Measurements from ENCODE around the gene NAALADL2. TPM values are rescaled to one million over a fixed set of nuclear protein-coding genes. Genes with fewer than 3 reads are reported as not detected.

Gene NAALADL2
- total RNA-seq = 1 to 10 TPM in 1 of 5 donors, under 1 TPM in 3, not detected in 1; 0.13 to 1.4 (median 0.36) TPM
- total RNA-seq (2013) = 0.35 TPM
- total RNA-seq = 0 to 1.0 (median 0.25) reads per million in 29 experiments

- no peaks in the 10 kb centered on the region for H3K4me1 ChIP-seq (ENCODE audit: control insufficient read depth in 1 of 2, extremely low read depth in 1 of 2, insufficient read depth in 2 of 2, low read length in 2 of 2)
- ATAC-seq (replicated peaks in 1 of 4) (no peak), DNase-seq (no peak)
- no peak within 1 kb of the TSS for H3K27ac Mint-ChIP-seq
- H3K9me3 ChIP-seq = no peaks in the 10 kb centered on the region
- no peaks in the 10 kb centered on the region for H3K36me3 ChIP-seq (ENCODE audit: control insufficient read depth in 2 of 2, extremely low read depth in 1 of 2, insufficient read depth in 1 of 2, low read length in 1 of 2)
- H3K4me1 Mint-ChIP-seq = no peaks in the 10 kb centered on the region
- peaks cover 0 to 13% (median 0%) of the 10 kb centered on the region in 3 donors for H3K9me3 Mint-ChIP-seq
- H3K4me3 Mint-ChIP-seq = no peak within 1 kb of the TSS
- WGBS (ENCODE audit: insufficient coverage) = no CpG with 5 or more reads among the region's 5 CpGs
- no peak within 1 kb of the TSS for H3K27ac ChIP-seq (ENCODE audit: low read length)
- no peak within 1 kb of the TSS for H3K4me3 ChIP-seq (ENCODE audit: control insufficient read depth in 1 of 2, extremely low read depth in 1 of 2, low read length in 1 of 2)
- no peaks in the 10 kb centered on the region for H3K27me3 Mint-ChIP-seq
- no peaks in the 10 kb centered on the region for H3K36me3 Mint-ChIP-seq
- H3K27me3 ChIP-seq (replicated peaks in 1 of 2; ENCODE audit: control insufficient read depth in 2 of 2, extremely low read depth in 1 of 2, insufficient read depth in 2 of 2, low read length in 1 of 2) = no peaks in the 10 kb centered on the region
- ChIA-PET POLR2A (no interaction called here), CTCF (no interaction called here)
Measured at GRCh38 chr3:174859114-174859735, at the start of gene NAALADL2. TSS of gene NAALADL2 (plus strand) at chr3:174859334.

GRCh38 chr3:174810254-174810653 is 48.9 kb upstream of the NAALADL2 start:
- Histone ChIP-seq H3K9me3 (no peaks in the 10 kb centered on the region), H3K4me1 (ENCODE audit: control insufficient read depth in 1 of 2, extremely low read depth in 1 of 2, insufficient read depth in 2 of 2, low read length in 2 of 2) (no peaks in the 10 kb centered on the region), H3K36me3 (ENCODE audit: control insufficient read depth in 2 of 2, extremely low read depth in 1 of 2, insufficient read depth in 1 of 2, low read length in 1 of 2) (no peaks in the 10 kb centered on the region), H3K4me3 (ENCODE audit: control insufficient read depth in 1 of 2, extremely low read depth in 1 of 2, low read length in 1 of 2) (no peak overlapping the region), H3K27ac (ENCODE audit: low read length) (no peak overlapping the region), H3K27me3 (replicated peaks in 1 of 2; ENCODE audit: control insufficient read depth in 2 of 2, extremely low read depth in 1 of 2, insufficient read depth in 2 of 2, low read length in 1 of 2) (no peaks in the 10 kb centered on the region)
- no peaks in the 10 kb centered on the region for H3K36me3 Mint-ChIP-seq
- H3K27ac Mint-ChIP-seq = no peak overlapping the region
- ChIA-PET CTCF (no interaction called here), POLR2A (no interaction called here)
- H3K27me3 Mint-ChIP-seq = no peaks in the 10 kb centered on the region
- ATAC-seq (replicated peaks in 1 of 4) = no peak
- H3K4me1 Mint-ChIP-seq = no peaks in the 10 kb centered on the region
- DNase-seq = no peak
- no peak overlapping the region for H3K4me3 Mint-ChIP-seq
- peaks cover 0 to 17% (median 11%) of the 10 kb centered on the region in 3 donors for H3K9me3 Mint-ChIP-seq

- Mint-ChIP-seq H3K9me3 (peaks cover 4 to 18% (median 12%) of the 10 kb centered on the region in 3 donors), H3K36me3 (no peaks in the 10 kb centered on the region), H3K27me3 (no peaks in the 10 kb centered on the region), H3K27ac (no peak overlapping the region), H3K4me1 (no peaks in the 10 kb centered on the region), H3K4me3 (no peak overlapping the region)
- Histone ChIP-seq H3K27me3 (replicated peaks in 1 of 2; ENCODE audit: control insufficient read depth in 2 of 2, extremely low read depth in 1 of 2, insufficient read depth in 2 of 2, low read length in 1 of 2) (no peaks in the 10 kb centered on the region), H3K4me1 (ENCODE audit: control insufficient read depth in 1 of 2, extremely low read depth in 1 of 2, insufficient read depth in 2 of 2, low read length in 2 of 2) (no peaks in the 10 kb centered on the region), H3K9me3 (no peaks in the 10 kb centered on the region), H3K4me3 (ENCODE audit: control insufficient read depth in 1 of 2, extremely low read depth in 1 of 2, low read length in 1 of 2) (no peak overlapping the region), H3K36me3 (ENCODE audit: control insufficient read depth in 2 of 2, extremely low read depth in 1 of 2, insufficient read depth in 1 of 2, low read length in 1 of 2) (no peaks in the 10 kb centered on the region), H3K27ac (ENCODE audit: low read length) (no peak overlapping the region)
- WGBS (ENCODE audit: insufficient coverage) = no CpG with 5 or more reads among the region's 4 CpGs
- ChIA-PET CTCF (no interaction called here), POLR2A (no interaction called here)
- no peak for ATAC-seq (replicated peaks in 1 of 4)
- DNase-seq = no peak
Measured at GRCh38 chr3:174812172-174812862, 46.8 kb upstream of the NAALADL2 start.

- Histone ChIP-seq H3K27ac (ENCODE audit: low read length) (no peak overlapping the region), H3K36me3 (ENCODE audit: control insufficient read depth in 2 of 2, extremely low read depth in 1 of 2, insufficient read depth in 1 of 2, low read length in 1 of 2) (no peaks in the 10 kb centered on the region), H3K27me3 (replicated peaks in 1 of 2; ENCODE audit: control insufficient read depth in 2 of 2, extremely low read depth in 1 of 2, insufficient read depth in 2 of 2, low read length in 1 of 2) (no peaks in the 10 kb centered on the region), H3K9me3 (no peaks in the 10 kb centered on the region), H3K4me1 (ENCODE audit: control insufficient read depth in 1 of 2, extremely low read depth in 1 of 2, insufficient read depth in 2 of 2, low read length in 2 of 2) (no peaks in the 10 kb centered on the region), H3K4me3 (ENCODE audit: control insufficient read depth in 1 of 2, extremely low read depth in 1 of 2, low read length in 1 of 2) (no peak overlapping the region)
- WGBS (ENCODE audit: insufficient coverage) = no CpG with 5 or more reads among the region's 1 CpG
- no peak for DNase-seq
- Mint-ChIP-seq H3K27me3 (no peaks in the 10 kb centered on the region), H3K4me3 (no peak overlapping the region), H3K27ac (no peak overlapping the region), H3K36me3 (no peaks in the 10 kb centered on the region), H3K9me3 (peaks cover 4 to 18% (median 6%) of the 10 kb centered on the region in 3 donors), H3K4me1 (no peaks in the 10 kb centered on the region)
- no peak for ATAC-seq (replicated peaks in 1 of 4)
- ChIA-PET POLR2A (no interaction called here), CTCF (no interaction called here)
Measured at GRCh38 chr3:174815750-174816149, 43.4 kb upstream of the NAALADL2 start.

GRCh38 chr3:174820885-174821284 is 38.2 kb upstream of the NAALADL2 start:
- no peak for DNase-seq
- no CpG with 5 or more reads among the region's 1 CpG for WGBS (ENCODE audit: insufficient coverage)
- no peaks in the 10 kb centered on the region for H3K27me3 Mint-ChIP-seq
- CTCF ChIA-PET = no interaction called here
- H3K36me3 Mint-ChIP-seq = no peaks in the 10 kb centered on the region
- H3K4me3 Mint-ChIP-seq = no peak overlapping the region
- peaks cover under 1 to 5% (median under 1%) of the 10 kb centered on the region in 3 donors for H3K9me3 Mint-ChIP-seq
- Histone ChIP-seq H3K9me3 (no peaks in the 10 kb centered on the region), H3K36me3 (ENCODE audit: control insufficient read depth in 2 of 2, extremely low read depth in 1 of 2, insufficient read depth in 1 of 2, low read length in 1 of 2) (no peaks in the 10 kb centered on the region), H3K4me1 (ENCODE audit: control insufficient read depth in 1 of 2, extremely low read depth in 1 of 2, insufficient read depth in 2 of 2, low read length in 2 of 2) (no peaks in the 10 kb centered on the region), H3K27ac (ENCODE audit: low read length) (no peak overlapping the region), H3K4me3 (ENCODE audit: control insufficient read depth in 1 of 2, extremely low read depth in 1 of 2, low read length in 1 of 2) (no peak overlapping the region), H3K27me3 (replicated peaks in 1 of 2; ENCODE audit: control insufficient read depth in 2 of 2, extremely low read depth in 1 of 2, insufficient read depth in 2 of 2, low read length in 1 of 2) (no peaks in the 10 kb centered on the region)
- POLR2A ChIA-PET = no interaction called here
- no peak for ATAC-seq (replicated peaks in 1 of 4)
- no peaks in the 10 kb centered on the region for H3K4me1 Mint-ChIP-seq
- no peak overlapping the region for H3K27ac Mint-ChIP-seq

GRCh38 chr3:174821477-174821876 is 37.7 kb upstream of the NAALADL2 start:
- CTCF ChIA-PET = interaction anchor here in 1 of 2 donors (0.6 kb wide), 1 partner anchor 1436 kb away, joined by 4 read pairs; no protein-coding TSS in a partner anchor
- no peak overlapping the region for H3K4me3 ChIP-seq (ENCODE audit: control insufficient read depth in 1 of 2, extremely low read depth in 1 of 2, low read length in 1 of 2)
- POLR2A ChIA-PET = no interaction called here
- Mint-ChIP-seq H3K4me3 (no peak overlapping the region), H3K4me1 (no peaks in the 10 kb centered on the region), H3K27me3 (no peaks in the 10 kb centered on the region), H3K27ac (no peak overlapping the region), H3K36me3 (no peaks in the 10 kb centered on the region), H3K9me3 (peaks cover 4 to 6% (median 6%) of the 10 kb centered on the region in 3 donors)
- H3K36me3 ChIP-seq (ENCODE audit: control insufficient read depth in 2 of 2, extremely low read depth in 1 of 2, insufficient read depth in 1 of 2, low read length in 1 of 2) = no peaks in the 10 kb centered on the region
- no peaks in the 10 kb centered on the region for H3K4me1 ChIP-seq (ENCODE audit: control insufficient read depth in 1 of 2, extremely low read depth in 1 of 2, insufficient read depth in 2 of 2, low read length in 2 of 2)
- H3K9me3 ChIP-seq = no peaks in the 10 kb centered on the region
- ATAC-seq (replicated peaks in 1 of 4) (no peak), DNase-seq (no peak)
- no peak overlapping the region for H3K27ac ChIP-seq (ENCODE audit: low read length)
- H3K27me3 ChIP-seq (replicated peaks in 1 of 2; ENCODE audit: control insufficient read depth in 2 of 2, extremely low read depth in 1 of 2, insufficient read depth in 2 of 2, low read length in 1 of 2) = no peaks in the 10 kb centered on the region
